H9 (cell line): ENCODE data around the gene DIP2C. TPM values are rescaled to one million over a fixed set of nuclear protein-coding genes. Genes with fewer than 3 reads are reported as not detected.

Source experiments
- DNase-seq: peaks from one replicate; pipeline ENCODE4 v3.0.0-alpha.2; 2017
- H2AFZ ChIP-seq: one replicate; pipeline ENCODE4 v1.6.1; 2013; ENCODE audit warnings: mild to moderate bottlenecking, low read length, control low read depth, moderate library complexity
- H2AK5ac ChIP-seq: 2 replicates; pipeline ENCODE4 v1.6.1; 2013; ENCODE audit warnings: low read length, control low read depth, mixed read lengths; ENCODE audit not compliant: insufficient read length
- H2BK120ac ChIP-seq: one replicate; pipeline ENCODE4 v1.6.1; 2013; ENCODE audit warnings: low read depth, mild to moderate bottlenecking, low read length, control low read depth, inconsistent platforms; ENCODE audit not compliant: poor library complexity, severe bottlenecking
- H2BK12ac ChIP-seq: 2 replicates; pipeline ENCODE4 v1.6.1; 2013; ENCODE audit warnings: low read length, control low read depth, mixed read lengths, low read depth; ENCODE audit not compliant: insufficient read length
- H2BK15ac ChIP-seq: 2 replicates; pipeline ENCODE4 v1.6.1; 2013; ENCODE audit warnings: low read depth, low read length, control low read depth
- H2BK20ac ChIP-seq: one replicate; pipeline ENCODE4 v1.6.1; 2013; ENCODE audit warnings: low read depth, mild to moderate bottlenecking, low read length, control low read depth, inconsistent platforms; ENCODE audit not compliant: poor library complexity, severe bottlenecking
- H2BK5ac ChIP-seq: 2 replicates; pipeline ENCODE4 v1.6.1; 2013; ENCODE audit warnings: low read length, control low read depth, mixed read lengths; ENCODE audit not compliant: insufficient read length
- H3K14ac ChIP-seq: 2 replicates; pipeline ENCODE4 v1.6.1; 2013; ENCODE audit warnings: low read length, control low read depth; ENCODE audit not compliant: insufficient read depth
- H3K18ac ChIP-seq: 2 replicates; pipeline ENCODE4 v1.6.1; 2013; ENCODE audit warnings: low read depth, mild to moderate bottlenecking, mixed read lengths, low read length, control low read depth; ENCODE audit not compliant: insufficient read length
- H3K23ac ChIP-seq: 2 replicates; pipeline ENCODE4 v1.6.1; 2013; ENCODE audit warnings: low read length, control low read depth, mixed read lengths, low read depth; ENCODE audit not compliant: insufficient read length
- H3K23me2 ChIP-seq: 2 replicates; pipeline ENCODE4 v1.6.1; 2013; ENCODE audit warnings: low read depth, mild to moderate bottlenecking, mixed read lengths, low read length, control low read depth; ENCODE audit not compliant: insufficient read length, poor library complexity, severe bottlenecking
- H3K27ac ChIP-seq: 2 replicates; pipeline ENCODE4 v1.5.1; 2013; ENCODE audit warnings: low read length, control low read depth, mixed read lengths, low read depth; ENCODE audit not compliant: insufficient read length
- H3K27me3 ChIP-seq: 2 replicates; pipeline ENCODE4 v1.6.1; 2013; ENCODE audit warnings: low read length, control low read depth, inconsistent platforms; ENCODE audit not compliant: insufficient read depth
- H3K4ac ChIP-seq: 2 replicates; pipeline ENCODE4 v1.6.1; 2013; ENCODE audit warnings: low read depth, mild to moderate bottlenecking, control low read depth, inconsistent platforms, low read length, moderate library complexity
- H3K4me1 ChIP-seq: 2 replicates; pipeline ENCODE4 v1.6.1; 2013; ENCODE audit warnings: low read length, control low read depth, inconsistent platforms; ENCODE audit not compliant: insufficient read depth
- H3K4me2 ChIP-seq: 2 replicates; pipeline ENCODE4 v1.6.1; 2013; ENCODE audit warnings: low read length, control low read depth, mixed read lengths; ENCODE audit not compliant: insufficient read length, insufficient read depth
- H3K56ac ChIP-seq: 2 replicates; pipeline ENCODE4 v1.6.1; 2013; ENCODE audit warnings: low read depth, mild to moderate bottlenecking, mixed read lengths, low read length, control low read depth; ENCODE audit not compliant: insufficient read length
- H3K79me1 ChIP-seq: 2 replicates; pipeline ENCODE4 v1.6.1; 2013; ENCODE audit warnings: low read depth, mild to moderate bottlenecking, moderate library complexity, low read length, control low read depth, inconsistent platforms; ENCODE audit not compliant: insufficient read depth, poor library complexity, severe bottlenecking
- H3K79me2 ChIP-seq: 2 replicates; pipeline ENCODE4 v1.6.1; 2013; ENCODE audit warnings: low read length, control low read depth, inconsistent platforms; ENCODE audit not compliant: insufficient read depth
- H3K9ac ChIP-seq: 2 replicates; pipeline ENCODE4 v1.6.1; 2013; ENCODE audit warnings: low read length, control low read depth, mixed read lengths; ENCODE audit not compliant: insufficient read length; ENCODE audit errors: extremely low read depth
- H3K9me3 ChIP-seq: one replicate; pipeline ENCODE4 v1.6.1; 2013; ENCODE audit warnings: low read depth, low read length, inconsistent platforms; ENCODE audit not compliant: control insufficient read depth
- H3T11ph ChIP-seq: one replicate; pipeline ENCODE4 v1.6.1; 2013; ENCODE audit warnings: mild to moderate bottlenecking, low read length, control low read depth, inconsistent platforms
- H4K20me1 ChIP-seq: one replicate; pipeline ENCODE4 v1.6.1; 2013; ENCODE audit not compliant: control insufficient read depth, insufficient read length, insufficient read depth
- H4K5ac ChIP-seq: 2 replicates; pipeline ENCODE4 v1.6.1; 2013; ENCODE audit warnings: low read depth, mild to moderate bottlenecking, mixed read lengths, low read length, control low read depth; ENCODE audit not compliant: insufficient read length
- H4K8ac ChIP-seq: replicated peaks from 2 replicates; pipeline ENCODE4 v1.6.1; 2013; ENCODE audit warnings: low read length, control low read depth, mixed read lengths, low read depth; ENCODE audit not compliant: insufficient read length
- H4K91ac ChIP-seq: 2 replicates; pipeline ENCODE4 v1.6.1; 2013; ENCODE audit warnings: low read depth, mild to moderate bottlenecking, moderate library complexity, mixed read lengths, low read length, control low read depth; ENCODE audit not compliant: insufficient read length
- H3K27ac Mint-ChIP-seq, 3 experiments: 2 replicates in 2 of 3; 3 replicates in 1 of 3; pipeline ENCODE4 v1.8.0; 2020 to 2021; ENCODE audit warnings: mixed read lengths in 3 of 3, mild to moderate bottlenecking in 1 of 3, moderate library complexity in 1 of 3
- H3K27me3 Mint-ChIP-seq: 2 replicates; pipeline ENCODE4 v1.8.0; 2021; ENCODE audit warnings: low read depth, mild to moderate bottlenecking, moderate library complexity, mixed read lengths
- H3K36me3 Mint-ChIP-seq, 3 experiments: 2 replicates in 2 of 3; 3 replicates in 1 of 3; pipeline ENCODE4 v1.8.0; 2020 to 2021; ENCODE audit warnings: low read depth in 3 of 3, mixed read lengths in 3 of 3; ENCODE audit not compliant: insufficient read depth in 1 of 3
- H3K4me1 Mint-ChIP-seq, 2 experiments: 2 replicates each; pipeline ENCODE4 v1.8.0; 2020; ENCODE audit warnings: mixed read lengths in 2 of 2
- H3K4me3 Mint-ChIP-seq, 2 experiments: 2 replicates in 1 of 2; 3 replicates in 1 of 2; pipeline ENCODE4 v1.8.0; 2020 to 2021; ENCODE audit warnings: mild to moderate bottlenecking in 2 of 2, mixed read lengths in 2 of 2, moderate library complexity in 1 of 2
- H3K9me3 Mint-ChIP-seq, 2 experiments: 2 replicates in 1 of 2; 3 replicates in 1 of 2; pipeline ENCODE4 v1.8.0; 2020; ENCODE audit warnings: mild to moderate bottlenecking in 2 of 2, mixed read lengths in 2 of 2, moderate library complexity in 1 of 2
- CTCF ChIP-seq: fragments of 200-600 bp; sonication (generic); conservative IDR thresholded peaks from 3 replicates; pipeline ENCODE4 v1.8.0; 2021; ENCODE audit warnings: antibody characterized with exemption, mild to moderate bottlenecking
- WGBS: extraction: QIAGEN DNeasy Blood & Tissue Kit; methylation state at CpG from one replicate; pipeline ENCODE4 v1.1.7; 2013; ENCODE audit warnings: missing lambda C conversion rate, low lambda C conversion rate, mixed read lengths; ENCODE audit not compliant: insufficient read length; ENCODE audit errors: extremely low coverage; 5-methylcytosine and 5-hydroxymethylcytosine counted together
- total RNA-seq: library from RNA; stranded (reverse); gene quantifications from 2 replicates; pipeline ENCODE4 v1.2.1, GENCODE V29; 2021

The DIP2C gene
- total RNA-seq, 1 experiment from 2014 or later, result 7.9 TPM

- H4K5ac ChIP-seq, result no peak overlapping the region
- H2BK5ac ChIP-seq, result no peak overlapping the region
- no peak overlapping the region for H4K91ac ChIP-seq
- TF ChIP-seq CTCF, result no peak
- no peaks in the 10 kb centered on the region for H3K27me3 ChIP-seq
- no peak overlapping the region for H3K18ac ChIP-seq
- no peak overlapping the region for H2AK5ac ChIP-seq
- no peak overlapping the region for H3T11ph ChIP-seq
- Mint-ChIP-seq H3K4me1 (peaks cover 13 to 19% of the 10 kb centered on the region in 2 experiments), H3K27me3 (no peaks in the 10 kb centered on the region), H3K36me3 (no peaks in the 10 kb centered on the region), H3K27ac (no peak overlapping the region), H3K9me3 (no peaks in the 10 kb centered on the region), H3K4me3 (no peak overlapping the region)
- peaks cover 3% of the 10 kb centered on the region for H3K79me1 ChIP-seq
- H3K4ac ChIP-seq, result no peak overlapping the region
- peaks cover 6% of the 10 kb centered on the region; the same call in 1 of the 2 replicates for H3K4me1 ChIP-seq
- no peak overlapping the region for H3K23ac ChIP-seq
- H4K20me1 ChIP-seq, result no peaks in the 10 kb centered on the region
- H3K27ac ChIP-seq, result no peak overlapping the region
- H2BK20ac ChIP-seq, result no peak overlapping the region
- no peak overlapping the region for H3K56ac ChIP-seq
- H2AFZ ChIP-seq, result no peak overlapping the region
- no peak for DNase-seq
- no peaks in the 10 kb centered on the region for H3K9me3 ChIP-seq
- H3K9ac ChIP-seq, result no peak overlapping the region
- H4K8ac ChIP-seq, result no peak overlapping the region
- no peak overlapping the region for H3K14ac ChIP-seq
- peaks cover 8% of the 10 kb centered on the region; the same call in 1 of the 2 replicates for H3K79me2 ChIP-seq
- no peak overlapping the region for H2BK15ac ChIP-seq
- no CpG with 5 or more reads among the region's 7 CpGs for WGBS
- H2BK120ac ChIP-seq, result no peak overlapping the region
- no peaks in the 10 kb centered on the region for H3K23me2 ChIP-seq
- H3K4me2 ChIP-seq, result no peak overlapping the region
- H2BK12ac ChIP-seq, result no peak overlapping the region
Measured at GRCh38 chr10:664301-664700, 25.2 kb downstream of the DIP2C start.
